Nephron progenitor cell (in vitro differentiated cells): Measurements from ENCODE around the gene C1QA.

Source experiments
- DNase-seq: peaks from one replicate; pipeline ENCODE4 v3.0.0; 2021
- H3K27ac Mint-ChIP-seq: 2 replicates; pipeline ENCODE4 v1.8.0; 2021; ENCODE audit warnings: mild to moderate bottlenecking, moderate library complexity, mixed read lengths
- H3K27me3 Mint-ChIP-seq: 2 replicates; pipeline ENCODE4 v1.8.0; 2021; ENCODE audit warnings: mild to moderate bottlenecking, low read depth, mixed read lengths; ENCODE audit not compliant: poor library complexity
- H3K36me3 Mint-ChIP-seq: 2 replicates; pipeline ENCODE4 v1.8.0; 2021; ENCODE audit warnings: low read depth, mixed read lengths
- H3K4me1 Mint-ChIP-seq: 2 replicates; pipeline ENCODE4 v1.8.0; 2021; ENCODE audit warnings: mixed read lengths
- H3K4me3 Mint-ChIP-seq: 2 replicates; pipeline ENCODE4 v1.8.0; 2021; ENCODE audit warnings: mild to moderate bottlenecking, moderate library complexity, mixed read lengths
- H3K9me3 Mint-ChIP-seq: 2 replicates; pipeline ENCODE4 v1.8.0; 2021; ENCODE audit warnings: mild to moderate bottlenecking, moderate library complexity, mixed read lengths
- TF ChIP-seq, protein P1 (sequence below): fragments of 200-600 bp; sonication (generic); IDR thresholded peaks from 2 replicates; pipeline ENCODE4 v1.5.0; 2021; ENCODE audit warnings: antibody characterized with exemption

C1QA gene

DNA sequence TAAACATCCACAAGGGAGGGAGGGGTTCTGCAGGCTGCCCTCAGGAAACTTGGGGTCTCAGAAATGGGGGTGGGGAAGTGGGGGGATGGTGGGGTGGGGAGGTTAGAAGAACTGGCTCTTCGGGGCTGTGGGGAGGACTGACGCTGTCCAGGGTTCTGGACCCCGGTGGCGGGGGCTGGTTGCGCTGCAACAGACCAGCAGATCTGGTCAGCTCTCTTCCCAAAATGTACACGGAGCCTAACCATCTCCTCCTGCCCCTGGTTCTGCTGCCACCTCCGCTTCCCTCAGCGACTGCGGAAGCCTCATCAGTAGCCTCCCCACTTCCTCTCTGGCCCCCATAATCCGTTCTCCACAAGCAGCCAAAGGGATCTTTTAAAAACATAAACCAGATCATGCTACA lies 29.3 kb upstream of the C1QA start:
- Mint-ChIP-seq H3K36me3 (no peaks in the 10 kb centered on the region), H3K4me1 (no peaks in the 10 kb centered on the region), H3K27ac (no peak overlapping the region), H3K9me3 (no peaks in the 10 kb centered on the region), H3K4me3 (no peak overlapping the region), H3K27me3 (peaks cover 95% of the 10 kb centered on the region)
- DNase-seq: peak; percentile 73
- TF ChIP-seq, protein P1, sequence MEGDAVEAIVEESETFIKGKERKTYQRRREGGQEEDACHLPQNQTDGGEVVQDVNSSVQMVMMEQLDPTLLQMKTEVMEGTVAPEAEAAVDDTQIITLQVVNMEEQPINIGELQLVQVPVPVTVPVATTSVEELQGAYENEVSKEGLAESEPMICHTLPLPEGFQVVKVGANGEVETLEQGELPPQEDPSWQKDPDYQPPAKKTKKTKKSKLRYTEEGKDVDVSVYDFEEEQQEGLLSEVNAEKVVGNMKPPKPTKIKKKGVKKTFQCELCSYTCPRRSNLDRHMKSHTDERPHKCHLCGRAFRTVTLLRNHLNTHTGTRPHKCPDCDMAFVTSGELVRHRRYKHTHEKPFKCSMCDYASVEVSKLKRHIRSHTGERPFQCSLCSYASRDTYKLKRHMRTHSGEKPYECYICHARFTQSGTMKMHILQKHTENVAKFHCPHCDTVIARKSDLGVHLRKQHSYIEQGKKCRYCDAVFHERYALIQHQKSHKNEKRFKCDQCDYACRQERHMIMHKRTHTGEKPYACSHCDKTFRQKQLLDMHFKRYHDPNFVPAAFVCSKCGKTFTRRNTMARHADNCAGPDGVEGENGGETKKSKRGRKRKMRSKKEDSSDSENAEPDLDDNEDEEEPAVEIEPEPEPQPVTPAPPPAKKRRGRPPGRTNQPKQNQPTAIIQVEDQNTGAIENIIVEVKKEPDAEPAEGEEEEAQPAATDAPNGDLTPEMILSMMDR: no peak

DNA sequence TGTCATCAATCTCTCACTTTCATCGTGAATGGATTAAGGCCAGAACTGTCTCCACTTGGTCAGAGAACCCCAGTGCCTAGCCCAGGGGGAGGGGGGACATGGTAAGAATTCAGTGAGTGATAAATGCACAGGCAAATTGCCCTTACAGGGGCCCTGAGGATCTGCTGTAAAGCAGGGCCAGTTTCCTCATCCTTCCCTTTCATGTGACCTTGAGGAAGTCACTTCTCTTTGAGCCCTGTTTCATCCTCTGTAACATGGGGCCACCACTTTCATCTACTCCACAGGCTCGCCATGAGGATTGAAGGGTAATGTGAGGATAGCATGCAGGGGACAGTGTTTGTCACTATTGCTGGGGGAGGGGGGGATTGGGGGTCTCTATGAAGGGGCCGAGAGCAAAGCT lies 28.1 kb upstream of the C1QA start:
- no peaks in the 10 kb centered on the region for H3K9me3 Mint-ChIP-seq
- peaks cover 94% of the 10 kb centered on the region for H3K27me3 Mint-ChIP-seq
- no peak overlapping the region for H3K4me3 Mint-ChIP-seq
- H3K27ac Mint-ChIP-seq: no peak overlapping the region
- no peaks in the 10 kb centered on the region for H3K4me1 Mint-ChIP-seq
- TF ChIP-seq, protein P1: no peak
- no peaks in the 10 kb centered on the region for H3K36me3 Mint-ChIP-seq
- DNase-seq: no peak

DNA sequence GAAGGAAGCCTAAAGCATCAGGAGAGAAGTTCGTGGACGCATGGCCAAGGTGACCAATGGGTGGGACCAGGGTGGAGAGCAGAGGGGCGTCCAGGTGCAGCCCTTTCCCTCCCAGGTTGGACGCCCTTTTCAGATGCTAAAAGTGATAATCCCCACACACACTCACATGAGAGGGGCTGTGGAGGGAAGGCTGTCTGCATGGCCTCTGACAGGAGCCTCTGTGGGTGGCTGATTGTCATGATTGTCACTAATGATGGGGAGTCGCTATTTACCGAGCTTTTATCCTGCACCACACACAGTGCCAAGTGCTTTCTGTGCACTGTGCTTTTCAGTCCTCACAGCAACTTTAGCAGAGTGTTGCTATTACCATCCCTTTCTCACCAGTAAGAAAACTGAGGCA lies 27.1 kb upstream of the C1QA start:
- H3K27ac Mint-ChIP-seq: no peak overlapping the region
- H3K27me3 Mint-ChIP-seq: peaks cover 91% of the 10 kb centered on the region
- TF ChIP-seq, protein P1: no peak
- H3K4me3 Mint-ChIP-seq: no peak overlapping the region
- H3K36me3 Mint-ChIP-seq: no peaks in the 10 kb centered on the region
- no peaks in the 10 kb centered on the region for H3K4me1 Mint-ChIP-seq
- DNase-seq: no peak
- H3K9me3 Mint-ChIP-seq: no peaks in the 10 kb centered on the region

DNA sequence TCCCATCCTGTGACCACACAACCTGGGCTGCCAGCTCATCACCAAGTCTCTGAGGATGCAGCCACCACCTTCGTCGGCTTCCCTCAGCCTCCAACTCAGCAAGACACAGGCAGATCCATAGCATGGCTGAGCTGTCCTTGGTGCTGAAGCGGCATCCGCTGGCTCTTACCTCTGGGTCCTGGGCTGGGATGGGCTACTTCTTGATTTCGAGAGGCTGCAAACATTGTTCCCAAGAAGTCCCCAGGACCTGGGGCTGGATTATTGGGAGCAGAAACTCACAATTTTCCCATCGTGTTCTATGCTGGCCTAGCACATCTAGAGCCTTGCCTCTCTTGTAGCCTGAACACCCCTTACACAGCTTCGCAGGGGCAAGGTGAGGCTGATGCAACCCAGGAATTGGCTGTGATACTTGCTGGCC lies 24.9 kb upstream of the C1QA start:
- Mint-ChIP-seq H3K27ac (no peak overlapping the region), H3K36me3 (no peaks in the 10 kb centered on the region), H3K4me1 (no peaks in the 10 kb centered on the region), H3K9me3 (no peaks in the 10 kb centered on the region), H3K27me3 (peaks cover 88% of the 10 kb centered on the region), H3K4me3 (no peak overlapping the region)
- TF ChIP-seq, protein P1: no peak
- peak; percentile 93 for DNase-seq

- DNase-seq: no peak
- Mint-ChIP-seq H3K36me3 (no peaks in the 10 kb centered on the region), H3K9me3 (no peaks in the 10 kb centered on the region), H3K4me3 (no peak overlapping the region), H3K27ac (no peak overlapping the region), H3K27me3 (peaks cover 87% of the 10 kb centered on the region), H3K4me1 (no peaks in the 10 kb centered on the region)
- TF ChIP-seq, protein P1: no peak
Measured at GRCh38 chr1:22612671-22613571, 23.5 kb upstream of the C1QA start.

DNA sequence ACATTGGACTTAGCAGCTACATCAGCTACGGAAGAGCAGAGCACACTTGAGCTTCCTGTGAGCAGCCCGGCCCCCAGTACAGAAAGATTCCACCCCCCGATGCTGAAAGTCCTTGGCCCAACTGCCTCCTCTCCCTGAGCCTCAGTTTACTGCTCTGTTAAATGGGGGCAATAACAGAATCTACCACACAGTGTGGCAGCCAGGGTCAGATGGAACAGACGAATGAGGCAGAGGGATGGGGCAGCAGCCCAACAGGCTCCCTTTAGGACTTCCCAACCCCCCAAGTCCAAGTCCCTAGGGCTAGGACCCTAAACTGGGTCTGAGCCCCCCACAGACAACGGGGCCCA lies 22.9 kb upstream of the C1QA start:
- peaks cover 83% of the 10 kb centered on the region for H3K27me3 Mint-ChIP-seq
- H3K4me1 Mint-ChIP-seq: no peaks in the 10 kb centered on the region
- no peak overlapping the region for H3K27ac Mint-ChIP-seq
- H3K36me3 Mint-ChIP-seq: no peaks in the 10 kb centered on the region
- no peak overlapping the region for H3K4me3 Mint-ChIP-seq
- TF ChIP-seq, protein P1: no peak
- no peaks in the 10 kb centered on the region for H3K9me3 Mint-ChIP-seq
- no peak for DNase-seq
